Central memory CD8-positive, alpha-beta T cell (primary cell): ENCODE data around the gene MRPL10.
A peak's percentile ranks its signal among the peaks of the same experiment; 100 is the strongest.

ENCODE experiments used
- ATAC-seq: fragments of 150-1000 bp; cut with Tn5 transposase; replicated peaks from 2 replicates; pipeline ENCODE4 v1.10.0; 2022; ENCODE audit warnings: mild to moderate bottlenecking, moderate FRiP score, moderate number of reproducible peaks; ENCODE audit not compliant: poor library complexity, severe bottlenecking; ENCODE audit errors: extremely low read depth
- DNase-seq, 2 donors: peaks; one replicate each; pipeline ENCODE4 v3.0.0; 2021; ENCODE audit warnings: low spot score in 2 of 2
- H3K27ac Mint-ChIP-seq: one replicate; pipeline ENCODE4 v1.8.0; 2022; ENCODE audit warnings: low read depth, mild to moderate bottlenecking, moderate library complexity, mixed read lengths
- H3K27me3 Mint-ChIP-seq: one replicate; pipeline ENCODE4 v1.8.0; 2022; ENCODE audit warnings: mixed read lengths
- H3K36me3 Mint-ChIP-seq: one replicate; pipeline ENCODE4 v1.8.0; 2022; ENCODE audit warnings: mild to moderate bottlenecking, moderate library complexity, mixed read lengths; ENCODE audit not compliant: insufficient read depth
- H3K4me1 Mint-ChIP-seq: one replicate; pipeline ENCODE4 v1.8.0; 2022; ENCODE audit warnings: mixed read lengths
- H3K4me3 Mint-ChIP-seq: one replicate; pipeline ENCODE4 v1.8.0; 2022; ENCODE audit warnings: mild to moderate bottlenecking, moderate library complexity, mixed read lengths
- H3K9me3 Mint-ChIP-seq: one replicate; pipeline ENCODE4 v1.8.0; 2022; ENCODE audit warnings: mixed read lengths

The MRPL10 gene

GRCh38 chr17:47831003-47831933, at the start of gene MRPL10, which contains the start of gene LRRC46:
TSS of gene MRPL10 (minus strand) at chr17:47831541. CDS start at chr17:47831511, 30 bp downstream.
TSS of gene LRRC46 (plus strand) at chr17:47831670. CDS start at chr17:47831990, 320 bp downstream.
- peak within 1 kb of the TSS; percentile 89 for H3K4me3 Mint-ChIP-seq
- H3K4me1 Mint-ChIP-seq: peaks cover 64% of the 10 kb centered on the region
- DNase-seq: peak; percentile 83 to 87
- H3K36me3 Mint-ChIP-seq: peaks cover 53% of the 10 kb centered on the region
- H3K27ac Mint-ChIP-seq: peak within 1 kb of the TSS; percentile 95
- ATAC-seq: peak; percentile 26
- no peaks in the 10 kb centered on the region for H3K27me3 Mint-ChIP-seq
- H3K9me3 Mint-ChIP-seq: no peaks in the 10 kb centered on the region

- no peak overlapping the region for H3K27ac Mint-ChIP-seq
- H3K4me1 Mint-ChIP-seq: peaks cover 5% of the 10 kb centered on the region
- H3K4me3 Mint-ChIP-seq: no peak overlapping the region
- H3K27me3 Mint-ChIP-seq: peaks cover 54% of the 10 kb centered on the region
- ATAC-seq (no peak), DNase-seq (no peak)
- H3K9me3 Mint-ChIP-seq: no peaks in the 10 kb centered on the region
- H3K36me3 Mint-ChIP-seq: no peaks in the 10 kb centered on the region
Observed at GRCh38 chr17:47879776-47880454, 48.6 kb upstream of the MRPL10 start.

DNA sequence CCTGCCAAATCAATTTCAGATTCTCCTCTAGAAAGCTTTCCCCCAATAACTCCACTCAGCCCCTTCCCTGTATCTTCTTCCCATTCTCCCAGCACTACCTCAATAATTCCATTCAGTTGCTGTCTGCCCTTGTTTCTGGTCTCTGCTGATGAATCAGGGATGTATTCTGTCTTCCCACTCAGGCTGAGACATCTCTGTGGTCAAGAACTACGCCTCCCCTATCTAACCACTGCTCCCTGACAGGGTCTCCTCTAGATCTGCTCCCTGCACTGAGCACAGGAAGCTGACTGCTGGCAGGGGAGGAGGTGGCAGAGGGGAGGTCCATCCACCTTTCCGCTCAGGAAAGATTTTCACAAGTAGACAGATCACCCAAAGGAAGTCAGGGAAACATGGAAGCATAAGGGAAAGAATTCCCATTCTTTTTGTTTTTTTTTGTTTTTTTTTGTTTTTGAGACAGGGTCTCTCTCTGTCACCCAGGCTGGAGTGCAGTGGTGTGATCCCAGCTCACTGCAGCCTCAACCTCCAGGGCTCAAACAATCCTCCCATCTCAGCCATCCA, 47.8 kb upstream of the MRPL10 start:
- H3K27me3 Mint-ChIP-seq: peaks cover 59% of the 10 kb centered on the region
- no peaks in the 10 kb centered on the region for H3K9me3 Mint-ChIP-seq
- no peak for DNase-seq
- ATAC-seq: no peak
- H3K4me3 Mint-ChIP-seq: no peak overlapping the region
- H3K36me3 Mint-ChIP-seq: no peaks in the 10 kb centered on the region
- H3K4me1 Mint-ChIP-seq: peaks cover 5% of the 10 kb centered on the region
- no peak overlapping the region for H3K27ac Mint-ChIP-seq

DNA sequence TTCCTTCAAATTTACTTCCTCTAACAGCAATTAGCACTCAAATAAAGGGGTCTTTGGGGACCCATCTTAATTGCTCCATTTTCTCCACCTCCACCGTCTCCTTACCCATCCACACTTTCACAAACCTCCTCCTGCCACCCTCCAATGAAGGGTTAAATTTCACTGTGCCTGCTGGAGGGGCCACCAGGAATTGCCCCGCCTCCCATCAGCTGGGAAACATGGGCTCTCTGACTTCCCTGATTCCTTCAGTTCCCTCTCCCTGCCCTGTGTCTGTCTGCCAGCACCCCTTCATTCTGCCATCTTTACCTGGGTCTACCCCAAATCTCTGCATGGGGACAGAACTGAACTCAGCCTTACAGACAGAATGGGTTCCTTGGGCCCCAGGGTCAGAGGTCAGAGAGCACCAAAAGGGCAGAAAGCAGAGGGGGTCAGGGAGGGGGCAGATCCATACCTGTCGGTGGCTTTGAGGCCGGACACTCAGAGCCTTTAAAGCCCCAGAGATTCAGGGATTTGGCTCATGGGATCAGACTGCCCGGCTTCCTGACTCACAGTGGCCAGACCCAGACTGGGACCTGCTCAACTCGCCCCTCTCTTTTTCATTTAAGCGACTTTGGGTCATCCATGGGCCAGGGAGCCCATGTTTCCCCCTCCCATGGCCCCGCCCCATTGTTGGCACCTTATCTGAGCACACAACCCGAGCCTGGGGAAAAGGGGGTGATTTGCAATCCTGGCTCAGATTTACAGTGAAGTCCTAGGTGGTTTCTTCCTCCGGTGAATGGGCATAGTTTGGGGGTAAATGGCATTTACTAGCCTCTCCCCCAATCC, 47.1 kb upstream of the MRPL10 start:
- no peak overlapping the region for H3K27ac Mint-ChIP-seq
- ATAC-seq (no peak), DNase-seq (no peak)
- peaks cover 3% of the 10 kb centered on the region for H3K4me1 Mint-ChIP-seq
- H3K4me3 Mint-ChIP-seq: no peak overlapping the region
- H3K9me3 Mint-ChIP-seq: no peaks in the 10 kb centered on the region
- no peaks in the 10 kb centered on the region for H3K36me3 Mint-ChIP-seq
- peaks cover 59% of the 10 kb centered on the region for H3K27me3 Mint-ChIP-seq

GRCh38 chr17:47877368-47878034, 46.2 kb upstream of the MRPL10 start:
- Mint-ChIP-seq H3K27me3 (peaks cover 61% of the 10 kb centered on the region), H3K9me3 (no peaks in the 10 kb centered on the region), H3K4me1 (no peaks in the 10 kb centered on the region), H3K4me3 (no peak overlapping the region), H3K36me3 (no peaks in the 10 kb centered on the region), H3K27ac (no peak overlapping the region)
- ATAC-seq (no peak), DNase-seq (no peak)

- Mint-ChIP-seq H3K36me3 (no peaks in the 10 kb centered on the region), H3K27me3 (peaks cover 83% of the 10 kb centered on the region), H3K9me3 (no peaks in the 10 kb centered on the region), H3K4me1 (no peaks in the 10 kb centered on the region), H3K27ac (no peak overlapping the region), H3K4me3 (no peak overlapping the region)
- DNase-seq: no peak
- no peak for ATAC-seq
Observed at GRCh38 chr17:47875011-47875985, 44.0 kb upstream of the MRPL10 start.

GRCh38 chr17:47873200-47874090, 42.1 kb upstream of the MRPL10 start:
- H3K36me3 Mint-ChIP-seq: no peaks in the 10 kb centered on the region
- H3K27ac Mint-ChIP-seq: no peak overlapping the region
- no peak overlapping the region for H3K4me3 Mint-ChIP-seq
- no peak for DNase-seq
- no peaks in the 10 kb centered on the region for H3K9me3 Mint-ChIP-seq
- ATAC-seq: no peak
- H3K4me1 Mint-ChIP-seq: no peaks in the 10 kb centered on the region
- H3K27me3 Mint-ChIP-seq: peaks cover 91% of the 10 kb centered on the region

DNA sequence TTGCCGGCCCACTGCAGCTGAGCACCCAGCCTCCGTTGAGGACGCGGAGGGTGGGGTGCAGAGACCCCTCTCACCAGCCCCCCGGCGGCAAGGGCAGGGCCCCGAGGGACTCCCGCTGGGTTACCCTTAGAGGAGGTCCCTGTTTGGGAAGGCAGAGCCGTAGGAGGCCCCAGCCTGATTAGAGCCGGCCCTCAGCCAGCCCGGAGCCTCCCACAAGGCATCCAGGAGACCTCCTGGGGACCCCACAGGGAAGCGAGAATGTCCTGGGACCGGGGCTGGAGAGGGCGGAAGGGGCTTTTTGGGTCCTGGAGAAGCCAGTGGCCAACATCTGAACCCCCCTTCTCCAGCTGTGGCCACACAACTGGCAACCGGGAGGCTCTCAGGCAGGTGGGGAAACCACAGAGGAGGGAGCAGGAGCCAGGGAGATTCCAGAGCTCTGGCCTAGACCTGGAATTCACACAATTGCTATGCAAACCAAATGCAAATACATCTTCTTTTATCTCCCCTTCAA, 41.4 kb upstream of the MRPL10 start:
- Mint-ChIP-seq H3K27ac (no peak overlapping the region), H3K4me1 (no peaks in the 10 kb centered on the region), H3K4me3 (no peak overlapping the region), H3K36me3 (peaks cover 2% of the 10 kb centered on the region), H3K27me3 (peaks cover 91% of the 10 kb centered on the region), H3K9me3 (no peaks in the 10 kb centered on the region)
- no peak for DNase-seq
- ATAC-seq: no peak

DNA sequence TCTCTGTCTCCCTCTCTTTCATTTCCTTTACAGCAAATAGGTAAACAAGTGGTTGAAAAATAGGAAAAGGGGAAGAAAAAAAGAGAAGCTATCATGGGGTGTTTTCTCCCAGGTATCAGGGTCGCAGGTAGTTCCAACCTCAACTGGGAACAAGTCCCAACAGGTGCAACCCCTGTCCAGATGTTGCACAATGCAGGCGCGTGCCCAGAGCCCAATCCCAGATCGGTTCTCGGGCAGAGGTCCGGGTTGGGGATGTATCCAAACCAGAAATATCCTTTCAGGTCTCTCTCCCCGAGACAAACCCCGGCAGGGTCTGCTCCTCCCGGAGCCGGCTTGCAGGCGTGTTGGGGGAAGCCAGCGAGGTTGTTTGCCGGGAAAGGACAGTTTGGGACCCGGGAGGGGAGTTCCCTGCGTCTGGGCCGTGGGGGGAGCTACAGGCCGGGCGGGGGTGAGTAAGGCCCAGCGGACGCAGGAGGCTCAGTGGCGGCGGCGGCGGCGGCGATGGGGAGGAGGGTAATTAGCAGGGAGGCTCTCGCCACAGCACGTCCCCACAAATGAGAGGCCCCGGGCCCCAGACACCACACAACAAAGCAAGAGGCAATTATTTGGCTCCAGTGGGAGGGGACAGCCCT, 40.8 kb upstream of the MRPL10 start:
- Mint-ChIP-seq H3K4me1 (no peaks in the 10 kb centered on the region), H3K9me3 (no peaks in the 10 kb centered on the region), H3K27ac (no peak overlapping the region), H3K27me3 (peaks cover 87% of the 10 kb centered on the region), H3K36me3 (peaks cover 2% of the 10 kb centered on the region), H3K4me3 (no peak overlapping the region)
- DNase-seq: no peak
- no peak for ATAC-seq

GRCh38 chr17:47871048-47871447, 39.7 kb upstream of the MRPL10 start:
- no peak overlapping the region for H3K27ac Mint-ChIP-seq
- H3K36me3 Mint-ChIP-seq: peaks cover 2% of the 10 kb centered on the region
- no peak for DNase-seq
- no peak for ATAC-seq
- no peak overlapping the region for H3K4me3 Mint-ChIP-seq
- no peaks in the 10 kb centered on the region for H3K4me1 Mint-ChIP-seq
- H3K9me3 Mint-ChIP-seq: no peaks in the 10 kb centered on the region
- peaks cover 94% of the 10 kb centered on the region for H3K27me3 Mint-ChIP-seq
